Fibroblast of skin of back (primary cell): ENCODE measurements around the gene NUDT3.
A peak's percentile ranks its signal among the peaks of the same experiment; 100 is the strongest.

Source experiments
- DNase-seq: peaks from one replicate; pipeline ENCODE4 v3.0.0-alpha.2; 2013

NUDT3 gene

GRCh38 chr6:34318499-34319470, 73.7 kb downstream of the NUDT3 start:
- DNase-seq: no peak

GRCh38 chr6:34317882-34318498, 74.5 kb downstream of the NUDT3 start:
- DNase-seq: peak; percentile 24

DNA sequence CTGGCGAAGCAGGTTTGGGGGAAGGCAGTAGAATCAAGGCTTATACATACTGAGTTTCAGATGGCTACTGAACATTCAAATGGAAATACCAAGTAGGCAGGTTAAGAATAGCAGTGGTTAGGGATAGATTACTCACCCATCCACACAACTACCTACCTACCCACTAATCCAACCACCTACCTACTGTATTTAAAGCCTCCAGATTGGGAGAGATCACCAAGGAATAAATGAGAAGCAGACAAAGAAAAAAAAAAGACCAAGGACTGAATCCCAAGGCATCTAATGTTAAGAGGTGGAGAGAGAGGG, 75.3 kb downstream of the NUDT3 start:
- no peak for DNase-seq

DNA sequence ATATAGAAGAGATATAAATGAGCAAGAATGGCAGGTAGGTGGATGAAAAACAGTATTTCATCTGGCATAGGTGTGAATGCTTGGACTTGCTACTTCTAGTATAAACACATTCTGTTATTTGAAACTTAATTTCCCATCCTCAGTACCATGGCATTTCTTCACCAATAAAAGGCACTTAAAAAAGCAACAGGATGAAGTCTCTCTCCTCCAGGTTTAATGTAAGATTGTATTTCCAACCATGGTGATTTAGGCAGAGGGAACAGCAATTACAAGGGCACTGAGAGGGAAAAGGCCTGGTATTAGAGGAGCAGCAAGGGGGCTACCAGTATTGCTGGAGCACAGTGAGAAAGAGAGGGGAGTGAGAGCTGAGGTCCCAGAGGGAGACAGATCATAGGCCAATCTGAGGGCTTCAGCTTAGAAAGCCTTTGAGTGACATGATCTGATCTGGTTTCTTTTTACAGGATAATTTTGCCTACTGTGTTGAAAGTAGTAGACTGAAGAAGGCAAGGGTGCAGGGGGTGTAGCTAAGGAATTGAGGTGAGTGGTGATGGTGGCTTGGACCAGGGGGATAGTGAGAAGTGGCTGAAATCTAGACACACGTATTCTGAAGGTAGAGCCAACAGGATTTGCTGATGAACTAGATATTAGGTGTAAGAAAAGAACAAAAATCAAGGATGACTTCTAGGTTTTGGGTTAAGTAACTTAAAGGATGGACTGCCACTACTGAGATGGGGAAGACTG, 75.9 kb downstream of the NUDT3 start:
- DNase-seq: no peak

GRCh38 chr6:34315780-34316179, 76.7 kb downstream of the NUDT3 start:
- DNase-seq: no peak

DNA sequence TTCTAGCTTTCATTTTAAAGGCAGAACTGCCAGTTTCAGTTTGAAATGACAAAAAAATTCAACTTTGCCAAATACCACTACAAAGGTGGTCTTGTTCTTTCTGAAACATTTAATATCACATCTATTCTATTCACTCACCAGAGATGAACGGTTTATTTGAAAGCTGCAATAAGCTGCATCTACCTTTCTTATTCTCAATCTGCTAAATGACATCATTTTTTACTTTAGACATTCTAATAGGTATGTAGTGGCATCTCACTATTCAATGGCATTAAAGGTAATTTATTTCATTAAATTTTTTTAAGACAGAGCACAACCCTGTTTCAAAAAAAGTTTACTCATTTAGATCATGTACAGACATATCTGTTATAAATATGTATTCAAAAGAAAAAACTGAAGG, 77.2 kb downstream of the NUDT3 start:
- DNase-seq: no peak

GRCh38 chr6:34312259-34312658, 80.2 kb downstream of the NUDT3 start:
- no peak for DNase-seq

- no peak for DNase-seq
Measured at GRCh38 chr6:34310817-34311216, 81.7 kb downstream of the NUDT3 start.

DNA sequence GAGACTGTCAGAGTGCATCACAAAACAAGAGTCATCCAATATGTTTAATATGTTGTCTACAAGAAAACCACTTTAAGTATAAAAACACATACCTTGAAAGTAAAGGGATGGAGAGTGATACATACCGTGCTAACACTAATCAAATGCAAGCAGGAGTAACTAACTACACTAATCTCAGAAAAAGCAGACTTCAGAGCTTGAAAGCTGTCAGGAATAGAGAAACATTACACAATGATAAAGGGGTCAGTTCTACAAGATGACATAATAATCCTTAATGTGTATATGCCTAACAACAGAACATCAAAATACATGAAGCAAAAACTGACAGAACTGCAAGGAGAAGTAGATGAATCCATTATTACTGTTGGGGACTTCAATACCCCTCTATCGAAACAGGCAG, 84.0 kb downstream of the NUDT3 start:
- DNase-seq: no peak

DNA sequence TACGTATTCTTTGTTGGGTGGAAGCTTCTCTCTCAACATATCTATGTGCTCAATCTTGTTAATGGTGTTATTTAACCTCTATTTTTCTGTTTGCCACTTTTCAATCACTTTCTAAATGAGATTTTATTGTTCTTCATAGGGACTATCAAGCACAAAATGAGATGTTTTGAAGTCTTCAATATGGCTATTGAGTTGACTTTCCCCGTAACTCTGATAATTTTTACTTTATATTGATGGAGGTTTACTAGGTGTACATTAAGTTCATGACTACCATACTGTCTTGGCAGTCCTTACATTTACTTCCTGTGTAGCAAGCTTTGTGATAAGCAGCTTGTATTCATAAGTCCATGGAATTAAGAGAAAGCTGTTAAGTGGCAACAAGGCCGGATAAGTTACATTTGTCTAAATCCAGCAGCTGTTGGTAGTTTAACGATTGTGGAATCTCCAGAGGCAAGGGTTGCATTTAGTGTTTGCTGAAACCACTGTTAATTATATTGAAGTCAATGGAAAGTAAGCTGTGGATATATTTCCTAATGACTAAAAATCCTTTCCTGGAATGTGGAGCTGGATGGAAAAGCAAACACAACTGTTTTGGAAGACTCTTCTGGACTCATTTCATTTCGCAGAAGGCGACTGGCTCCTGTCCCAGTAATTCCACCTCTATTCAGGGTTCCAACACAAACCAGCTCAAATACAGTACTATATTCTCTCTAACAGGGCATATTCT, 86.3 kb downstream of the NUDT3 start:
- peak; percentile 25 for DNase-seq

GRCh38 chr6:34305497-34305896, 87.0 kb downstream of the NUDT3 start:
- no peak for DNase-seq

DNA sequence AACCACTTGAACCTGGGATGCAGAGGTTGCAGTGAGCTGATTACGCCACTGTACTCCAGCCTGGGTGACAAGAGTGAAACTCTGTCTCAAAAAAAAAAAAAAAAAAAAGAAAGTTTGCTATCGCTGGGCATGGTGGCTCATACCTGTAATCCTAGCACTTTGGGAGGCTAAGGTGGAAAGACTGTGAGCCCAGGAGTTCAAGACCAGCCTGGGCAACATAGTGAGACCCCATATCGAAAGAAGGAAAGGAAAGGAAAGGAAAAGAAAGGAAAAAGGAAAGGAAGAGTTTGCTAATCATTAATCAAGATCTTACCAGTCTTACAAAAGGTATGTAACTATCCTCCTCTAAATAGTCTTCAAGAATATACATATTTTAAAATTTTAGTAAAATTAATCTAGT, 88.3 kb downstream of the NUDT3 start:
- DNase-seq: no peak

DNA sequence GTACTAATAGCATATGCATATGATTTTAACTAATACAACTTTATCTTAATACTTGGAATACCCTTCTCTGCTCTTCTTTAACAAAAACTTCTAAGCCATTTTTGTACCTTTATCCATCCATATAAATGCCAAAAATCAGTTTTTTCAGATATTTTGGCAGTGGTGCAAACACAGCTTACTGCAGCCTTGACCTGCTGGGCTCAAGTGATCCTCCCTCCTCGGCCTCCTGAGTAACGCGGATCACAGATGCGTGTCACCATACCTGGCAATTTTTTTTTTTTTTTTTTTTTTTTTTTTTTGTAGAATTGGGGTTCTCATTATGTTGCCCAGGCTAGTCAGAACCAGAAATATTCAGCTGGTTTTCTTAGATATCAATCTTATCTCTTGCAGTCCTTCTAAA, 89.5 kb downstream of the NUDT3 start:
- no peak for DNase-seq

GRCh38 chr6:34301408-34301807, 91.1 kb downstream of the NUDT3 start:
- peak; percentile 32 for DNase-seq

DNA sequence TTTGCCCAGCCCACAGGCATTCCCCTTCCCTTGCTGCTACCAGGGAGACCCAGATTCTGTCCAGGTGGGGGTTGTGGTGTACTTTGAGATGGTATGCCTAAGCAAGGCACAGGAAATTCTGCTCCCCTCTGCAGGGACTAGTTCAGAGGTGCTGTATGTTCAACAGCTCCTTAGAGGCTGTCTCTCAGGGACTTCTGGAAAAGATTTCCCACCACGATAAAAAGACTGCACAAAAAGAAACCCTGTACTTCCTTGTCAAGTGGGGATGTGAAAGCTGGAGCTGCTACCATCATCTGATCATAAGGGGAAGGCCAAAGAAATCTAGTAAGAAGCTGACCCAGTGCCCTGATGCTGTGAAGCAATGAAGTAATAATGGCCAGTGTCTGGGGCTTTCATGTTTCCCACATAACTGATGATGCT, 92.1 kb downstream of the NUDT3 start:
- DNase-seq: no peak

- no peak for DNase-seq
Measured at GRCh38 chr6:34298941-34299340, 93.5 kb downstream of the NUDT3 start.

DNA sequence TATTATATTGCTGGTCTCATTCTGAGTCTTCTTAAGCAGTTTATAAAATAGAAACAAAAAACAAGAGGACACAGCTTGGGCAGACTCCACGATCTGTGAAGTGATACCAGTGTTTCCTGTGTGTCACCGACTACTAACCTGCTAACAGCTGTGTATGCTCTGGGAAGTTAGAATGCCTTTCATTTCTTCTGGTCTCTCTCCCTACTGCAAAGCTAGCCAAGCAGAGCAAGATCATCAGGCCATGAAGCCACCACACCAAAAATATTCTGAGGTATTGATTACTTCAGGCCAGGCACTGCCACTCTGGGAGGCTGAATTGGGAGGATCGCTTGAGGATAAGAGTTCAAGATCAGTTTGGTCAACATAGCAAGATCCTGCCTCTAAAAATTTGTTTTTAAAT, 96.7 kb downstream of the NUDT3 start:
- DNase-seq: no peak

DNA sequence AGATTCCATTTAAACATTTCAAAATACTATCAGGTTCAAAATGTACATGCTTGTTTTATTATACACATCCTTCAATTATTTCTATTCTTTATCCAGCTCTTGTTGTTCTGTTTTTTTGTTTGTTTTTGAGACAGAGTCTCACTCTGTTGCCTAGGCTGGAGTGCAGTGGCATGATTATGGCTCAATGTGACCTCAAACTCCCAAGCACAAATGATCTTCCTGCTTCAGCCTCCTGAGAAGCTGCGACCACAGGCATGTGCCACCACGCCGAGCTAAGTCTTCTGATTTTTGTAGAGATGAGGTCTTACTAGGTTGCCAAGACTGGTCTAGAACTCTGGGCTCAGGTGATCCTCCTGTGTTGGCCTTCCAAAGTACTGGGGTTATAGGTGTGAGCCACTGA, 99.5 kb downstream of the NUDT3 start:
- DNase-seq: no peak

GRCh38 chr6:34289137-34289536, 103.3 kb downstream of the NUDT3 start:
- no peak for DNase-seq

- DNase-seq: no peak
Measured at GRCh38 chr6:34288581-34288980, 103.9 kb downstream of the NUDT3 start.

DNA sequence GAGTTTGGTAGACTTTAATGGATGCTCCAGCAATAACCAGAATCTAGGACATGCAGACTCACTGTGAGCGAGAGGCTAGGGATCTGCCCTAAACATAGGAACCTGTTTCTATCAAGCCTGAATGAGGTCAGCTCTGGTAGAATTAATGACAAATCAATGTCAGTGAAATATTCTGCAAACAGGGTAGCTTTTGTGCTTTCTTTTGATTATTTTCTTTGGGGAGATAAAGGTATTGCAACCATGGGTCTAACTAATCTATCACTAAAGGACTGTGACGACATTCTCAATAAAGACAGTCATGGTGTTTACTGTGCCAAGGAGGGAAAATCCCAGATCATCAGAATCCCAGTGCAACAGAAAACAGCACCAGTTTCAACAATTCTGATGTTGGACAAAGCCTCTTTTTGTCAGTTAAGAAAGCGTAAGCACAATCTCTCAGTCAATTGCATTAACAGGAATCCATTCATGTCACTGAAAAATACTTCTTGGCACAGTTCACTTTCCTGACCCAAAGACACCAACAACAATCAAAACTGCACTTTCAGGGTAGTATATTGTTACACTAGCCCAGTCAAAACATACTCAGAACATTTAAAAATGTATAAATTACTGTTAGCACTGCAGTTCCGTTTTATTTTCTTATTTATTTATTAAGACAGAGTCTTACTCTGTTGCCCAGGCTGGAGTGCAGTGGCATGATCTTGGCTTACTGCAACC, 106.9 kb downstream of the NUDT3 start:
- no peak for DNase-seq
